K562 (cell line): Measurements from ENCODE around the gene SLC25A53. TPM values are rescaled to one million over a fixed set of nuclear protein-coding genes. Genes with fewer than 3 reads are reported as not detected.

Experiments
- BCOR ChIP-seq: fragments of 450-650 bp; IDR thresholded peaks from 2 replicates; pipeline ENCODE4 v1.6.1; 2016
- BRF1 ChIP-seq: IDR thresholded peaks from 3 replicates; pipeline ENCODE4 v1.6.1; 2011; ENCODE audit warnings: borderline replicate concordance, mild to moderate bottlenecking; ENCODE audit not compliant: insufficient read length; ENCODE audit errors: extremely low read depth
- C11orf30 ChIP-seq: fragments of 450-650 bp; IDR thresholded peaks from 2 replicates; pipeline ENCODE4 v1.6.1; 2016; ENCODE audit warnings: low read depth, mild to moderate bottlenecking
- CEBPB ChIP-seq: fragments of 450-650 bp; IDR thresholded peaks from 2 replicates; pipeline ENCODE4 v1.6.1; 2016; ENCODE audit warnings: missing genetic modification characterization, missing compliant biosample characterization
- CHD2 ChIP-seq: IDR thresholded peaks from 2 replicates; pipeline ENCODE4 v1.6.1; 2011; ENCODE audit warnings: low read depth, low read length
- CLOCK ChIP-seq: fragments of 250-450 bp; sonication (Bioruptor Pico); IDR thresholded peaks from 2 replicates; pipeline ENCODE4 v1.4.0; 2020; ENCODE audit warnings: mild to moderate bottlenecking, moderate library complexity, borderline replicate concordance
- ERF ChIP-seq: fragments of 450-650 bp; formaldehyde crosslinking; IDR thresholded peaks from 2 replicates; pipeline ENCODE4 v1.4.0; 2020; ENCODE audit warnings: mild to moderate bottlenecking, mixed read lengths
- ETV6 ChIP-seq, 3 experiments: fragments of 150-350 bp in 1 of 3; sonication (generic) in 1 of 3; formaldehyde crosslinking in 1 of 3; IDR thresholded peaks; 2 replicates each; pipeline versions ENCODE4 v1.6.1 to v1.8.0; 2014 to 2022; ENCODE audit warnings: borderline replicate concordance in 2 of 3, low read depth in 2 of 3, antibody characterized with exemption in 1 of 3, low read length in 1 of 3, mild to moderate bottlenecking in 1 of 3, missing genetic modification reagents in 1 of 3
- HNRNPH1 ChIP-seq: fragments of 200-400 bp; formaldehyde crosslinking; optimal IDR thresholded peaks from 2 replicates; pipeline ENCODE3; 2017; ENCODE audit warnings: low read depth, mild to moderate bottlenecking, low read length, moderate library complexity
- MIER1 ChIP-seq: fragments of 450-650 bp; IDR thresholded peaks from 2 replicates; pipeline ENCODE4 v1.6.1; 2016; ENCODE audit warnings: antibody characterized with exemption, mild to moderate bottlenecking, low read depth
- NFXL1 ChIP-seq: fragments of 450-650 bp; formaldehyde crosslinking; IDR thresholded peaks from 2 replicates; pipeline ENCODE4 v1.4.0; 2021; ENCODE audit warnings: mild to moderate bottlenecking
- NUFIP1 ChIP-seq: fragments of 450-650 bp; IDR thresholded peaks from 2 replicates; pipeline ENCODE4 v1.6.1; 2018; ENCODE audit not compliant: partially characterized antibody
- POLR3G ChIP-seq: IDR thresholded peaks from 2 replicates; pipeline ENCODE4 v1.6.1; 2011; ENCODE audit not compliant: insufficient read length, insufficient replicate concordance; ENCODE audit errors: extremely low read depth
- PPARD ChIP-seq: fragments of 250-450 bp; sonication (Bioruptor Pico); IDR thresholded peaks from 2 replicates; pipeline ENCODE4 v1.8.0; 2022; ENCODE audit warnings: inconsistent platforms, mild to moderate bottlenecking, moderate library complexity
- PURB ChIP-seq: sonication (generic); formaldehyde crosslinking; IDR thresholded peaks from 2 replicates; pipeline ENCODE4 v1.9.0; 2021; ENCODE audit warnings: low read depth, mild to moderate bottlenecking, missing genetic modification reagents
- SMAD3 ChIP-seq: fragments of 450-650 bp; formaldehyde crosslinking; conservative IDR thresholded peaks from 2 replicates; pipeline ENCODE4 v1.4.0; 2020; ENCODE audit warnings: mild to moderate bottlenecking
- TCF7L2 ChIP-seq: fragments of 150-350 bp; IDR thresholded peaks from 2 replicates; pipeline ENCODE4 v1.6.1; 2016; ENCODE audit warnings: low read depth, mild to moderate bottlenecking, low read length, moderate library complexity
- U2AF1 ChIP-seq: fragments of 200-400 bp; formaldehyde crosslinking; optimal IDR thresholded peaks from 2 replicates; pipeline ENCODE3; 2017; ENCODE audit warnings: mild to moderate bottlenecking, low read depth, low read length, moderate library complexity
- ZBTB5 ChIP-seq: fragments of 450-650 bp; IDR thresholded peaks from 2 replicates; pipeline ENCODE4 v1.6.1; 2017; ENCODE audit warnings: antibody characterized with exemption
- ZBTB9 ChIP-seq: fragments of 450-650 bp; formaldehyde crosslinking; IDR thresholded peaks from 2 replicates; pipeline ENCODE4 v1.4.0; 2020; ENCODE audit warnings: mild to moderate bottlenecking, moderate library complexity
- ZNF3 ChIP-seq: fragments of 250-450 bp; sonication (Bioruptor Pico); IDR thresholded peaks from 2 replicates; pipeline ENCODE4 v1.5.0; 2021; ENCODE audit warnings: mild to moderate bottlenecking, moderate library complexity
- ZNF586 ChIP-seq: fragments of 450-650 bp; formaldehyde crosslinking; conservative IDR thresholded peaks from 2 replicates; pipeline ENCODE4 v1.4.0; 2020; ENCODE audit warnings: mild to moderate bottlenecking, moderate library complexity
- polyA plus RNA-seq, 8 experiments: library from polyadenylated mRNA; depleted of rRNA in 4 of 8; stranded (reverse) in 5 of 8; unstranded in 3 of 8; fragments of >200 nt; fragmentation: Nextera tagmentation in 2 of 8; fragmentation: Illumina TruSeq in 1 of 8; extraction: Ambion mirVana in 2 of 8; extraction: Trizol in 1 of 8; gene quantifications; 2 replicates each; pipeline versions ENCODE4 v1.2.1 to v1.2.3, GENCODE V29; 2011 to 2014; ENCODE audit warnings: inconsistent platforms in 1 of 8, missing spikeins in 1 of 8
- total RNA-seq, 7 experiments: library from RNA; depleted of rRNA in 6 of 7; stranded (reverse); fragments of >200 nt in 6 of 7; fragmentation: Illumina TruSeq in 2 of 7; extraction: Trizol in 2 of 7; gene quantifications; 2 replicates each; pipeline versions ENCODE4 v1.2.1 to v1.2.3, GENCODE V29; 2011 to 2021; ENCODE audit warnings: low replicate concordance in 1 of 7

Gene SLC25A53
- total and polyA plus RNA-seq, 9 of the 15 experiments (the other 6 are each of a cell fraction or from before 2014, with no cell fraction given): 2.4 to 8.6 (median 5.6) TPM

- TF ChIP-seq NFXL1 (CRISPR knock-in tag): no peak
- 0 out of 2 replicates have a peak, but pooled peaks have one; percentile 42 for TF ChIP-seq MIER1
- TF ChIP-seq TCF7L2: no peak
- no peak for TF ChIP-seq SMAD3 (CRISPR knock-in tag)
- TF ChIP-seq ERF: no peak
- no peak for TF ChIP-seq ZNF3 (CRISPR knock-in tag)
- TF ChIP-seq CEBPB (tag): no peak
- TF ChIP-seq U2AF1: no peak
- TF ChIP-seq CHD2: no peak
- TF ChIP-seq POLR3G: no peak
- 0 out of 2 replicates have a peak, but pooled peaks have one; percentile 15 for TF ChIP-seq BCOR
- TF ChIP-seq CLOCK (CRISPR knock-in tag): no peak
- TF ChIP-seq ZBTB9: no peak
- peak; percentile 100 for TF ChIP-seq C11orf30
- TF ChIP-seq ZNF586 (CRISPR knock-in tag): no peak
- TF ChIP-seq ETV6 (IDR thresholded peaks at IDR 0.05; ENCODE audit: borderline replicate concordance in 1 of 2, low read depth in 2 of 2, low read length in 1 of 2): no peak
- TF ChIP-seq ETV6 (CRISPR knock-in tag; IDR thresholded peaks at IDR 0.05; ENCODE audit: borderline replicate concordance): no peak
- TF ChIP-seq BRF1: no peak
- no peak for TF ChIP-seq NUFIP1
- TF ChIP-seq HNRNPH1: no peak
- TF ChIP-seq PPARD: no peak
- TF ChIP-seq ZBTB5: no peak
- no peak for TF ChIP-seq PURB
Measured at GRCh38 chrX:104156630-104157529, at the start of gene SLC25A53 (continued).
